Left lung (tissue), 10 donors: ENCODE measurements around the gene EN2. TPM values are rescaled to one million over a fixed set of nuclear protein-coding genes. Genes with fewer than 3 reads are reported as not detected.

Experiments
- ATAC-seq: fragments of 200-7000 bp; cut with Tn5 transposase; one replicate; pipeline ENCODE4 v1.9.1; 2020; ENCODE audit warnings: moderate library complexity
- DNase-seq, 4 donors: peaks; one replicate each; pipeline ENCODE4 v3.0.0-alpha.2; 2013 to 2020
- H3K27ac ChIP-seq, 2 donors: fragments of 200-600 bp; sonication (generic) in 1 of 2; one replicate each; pipeline versions ENCODE4 v1.5.0 to v1.8.0; 2020 to 2021
- H3K27me3 ChIP-seq, 2 donors: fragments of 200-600 bp; sonication (generic) in 1 of 2; one replicate each; pipeline versions ENCODE4 v1.5.0 to v1.8.0; 2020 to 2021
- H3K36me3 ChIP-seq, 2 donors: fragments of 200-600 bp; sonication (generic) in 1 of 2; one replicate each; pipeline versions ENCODE4 v1.5.0 to v1.8.0; 2020 to 2021
- H3K4me1 ChIP-seq, 2 donors: fragments of 200-600 bp; one replicate each; pipeline ENCODE4 v1.8.0; 2021
- H3K4me3 ChIP-seq, 2 donors: fragments of 200-600 bp; sonication (generic) in 1 of 2; one replicate each; pipeline versions ENCODE4 v1.5.0 to v1.8.0; 2020 to 2021; ENCODE audit warnings: mild to moderate bottlenecking in 1 of 2
- H3K9me3 ChIP-seq, 2 donors: fragments of 200-600 bp; sonication (generic) in 1 of 2; one replicate each; pipeline versions ENCODE4 v1.5.0 to v1.8.0; 2020 to 2021
- intact Hi-C, 2 donors: fragments of 100-400 bp; cut with DNase I; formaldehyde crosslinking; loops; one replicate each; pipeline versions ENCODE4 v1.11.2 to v1.14.2; 2022
- polyA plus RNA-seq, 6 donors: library from polyadenylated mRNA; unstranded; fragments of 120-200 nt; gene quantifications; one replicate each; pipeline ENCODE4 v1.2.1, GENCODE V29; 2013; ENCODE audit not compliant: insufficient read length in 6 of 6
- total RNA-seq, 2 donors: library from RNA; stranded (reverse); fragmentation: NEBNext Ultra II Directional; extraction: Animal tissue kit (Norgen Biotek cat#: 25700); gene quantifications; one replicate each; pipeline ENCODE4 v1.2.1, GENCODE V29; 2021
- TF ChIP-seq, protein P1 (sequence below), 2 donors: fragments of 200-600 bp; sonication (generic) in 1 of 2; IDR thresholded peaks; one replicate each; pipeline versions ENCODE4 v1.5.0 to v1.8.0; 2021; ENCODE audit warnings: antibody characterized with exemption in 2 of 2
- donor health status: DM: no; HTN: yes; CAD: no.
- donor health status: DM: no; HTN: no; CAD: no.

Gene EN2
- total and polyA plus RNA-seq, 8 donors, result not detected

- DNase-seq (peak in 1 of 4 donors; percentile 24), ATAC-seq (no peak)
- H3K27me3 ChIP-seq, result peaks cover 0 to 93% of the 10 kb centered on the region in 2 donors
- H3K4me3 ChIP-seq, result no peak overlapping the region
- H3K27ac ChIP-seq, result no peak overlapping the region
- intact Hi-C loops, result no loop called here
- no peaks in the 10 kb centered on the region for H3K9me3 ChIP-seq
- TF ChIP-seq, protein P1, sequence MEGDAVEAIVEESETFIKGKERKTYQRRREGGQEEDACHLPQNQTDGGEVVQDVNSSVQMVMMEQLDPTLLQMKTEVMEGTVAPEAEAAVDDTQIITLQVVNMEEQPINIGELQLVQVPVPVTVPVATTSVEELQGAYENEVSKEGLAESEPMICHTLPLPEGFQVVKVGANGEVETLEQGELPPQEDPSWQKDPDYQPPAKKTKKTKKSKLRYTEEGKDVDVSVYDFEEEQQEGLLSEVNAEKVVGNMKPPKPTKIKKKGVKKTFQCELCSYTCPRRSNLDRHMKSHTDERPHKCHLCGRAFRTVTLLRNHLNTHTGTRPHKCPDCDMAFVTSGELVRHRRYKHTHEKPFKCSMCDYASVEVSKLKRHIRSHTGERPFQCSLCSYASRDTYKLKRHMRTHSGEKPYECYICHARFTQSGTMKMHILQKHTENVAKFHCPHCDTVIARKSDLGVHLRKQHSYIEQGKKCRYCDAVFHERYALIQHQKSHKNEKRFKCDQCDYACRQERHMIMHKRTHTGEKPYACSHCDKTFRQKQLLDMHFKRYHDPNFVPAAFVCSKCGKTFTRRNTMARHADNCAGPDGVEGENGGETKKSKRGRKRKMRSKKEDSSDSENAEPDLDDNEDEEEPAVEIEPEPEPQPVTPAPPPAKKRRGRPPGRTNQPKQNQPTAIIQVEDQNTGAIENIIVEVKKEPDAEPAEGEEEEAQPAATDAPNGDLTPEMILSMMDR (IDR thresholded peaks at IDR 0.05), result no peak
- peaks cover 0 to 18% of the 10 kb centered on the region in 2 donors for H3K4me1 ChIP-seq
- H3K36me3 ChIP-seq, result no peaks in the 10 kb centered on the region
These were observed 30.7 kb downstream of the EN2 start for GRCh38 chr7:155488483-155489127.

GRCh38 chr7:155489158-155489840 lies 31.4 kb downstream of the EN2 start:
- no peak overlapping the region for H3K4me3 ChIP-seq
- DNase-seq (peak in 2 of 4 donors; percentile 27 to 64), ATAC-seq (no peak)
- H3K27ac ChIP-seq, result no peak overlapping the region
- H3K4me1 ChIP-seq, result peaks cover 0 to 18% of the 10 kb centered on the region in 2 donors
- H3K36me3 ChIP-seq, result no peaks in the 10 kb centered on the region
- intact Hi-C loops, result no loop called here
- TF ChIP-seq, protein P1 (IDR thresholded peaks at IDR 0.05), result no peak
- H3K27me3 ChIP-seq, result peaks cover 0 to 93% of the 10 kb centered on the region in 2 donors
- H3K9me3 ChIP-seq, result no peaks in the 10 kb centered on the region

- ATAC-seq, result peak; percentile 89
These were observed 32.1 kb downstream of the EN2 start for GRCh38 chr7:155489862-155490696.

DNA sequence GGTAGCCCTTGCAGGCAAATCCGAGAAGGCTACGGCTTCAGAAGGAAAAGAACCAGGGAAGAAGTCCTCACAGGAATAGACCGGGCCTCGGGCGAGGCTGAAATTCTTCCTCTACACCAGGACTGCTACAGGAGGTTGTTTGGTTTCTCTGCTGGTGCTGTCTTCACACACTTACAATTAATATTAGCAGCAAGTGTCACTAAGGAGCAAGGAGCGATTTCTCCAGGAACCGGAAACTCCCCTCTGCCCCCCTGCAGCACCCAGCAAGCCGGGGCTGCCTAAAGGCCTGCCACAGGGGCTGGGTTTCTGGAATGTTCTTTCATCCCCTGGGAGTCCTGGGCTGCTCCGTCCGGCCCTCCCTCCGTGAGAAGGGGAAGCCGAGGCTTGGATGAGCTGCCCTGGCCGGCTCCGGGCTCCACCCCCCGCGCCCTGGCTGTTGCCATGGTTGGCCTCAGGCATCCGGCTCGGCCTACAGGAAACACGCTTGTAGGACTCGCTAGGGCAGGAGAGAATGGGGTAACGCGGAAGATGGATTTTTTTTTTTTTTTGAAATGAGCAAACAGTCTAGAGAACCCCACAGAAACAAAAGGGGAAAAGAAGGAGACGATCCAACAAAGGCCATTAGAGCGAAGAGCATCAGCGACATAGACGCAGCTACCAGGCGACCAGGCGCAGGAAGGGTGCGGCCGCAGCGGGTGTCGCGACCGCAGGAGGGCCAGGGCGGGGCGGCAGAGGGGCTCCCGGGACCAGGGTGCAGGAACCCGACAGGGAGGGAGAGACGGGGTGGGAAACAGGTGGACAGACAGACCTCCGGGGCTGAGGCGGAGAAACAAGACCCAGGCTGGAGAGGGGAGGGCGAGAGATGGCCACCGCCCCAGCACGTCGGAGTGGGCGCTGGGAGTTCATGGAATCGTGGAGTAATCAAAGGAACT lies 33.0 kb downstream of the EN2 start:
- peak overlapping the region; percentile 39 to 50 for H3K4me3 ChIP-seq
- peaks cover 0 to 18% of the 10 kb centered on the region in 2 donors for H3K4me1 ChIP-seq
- H3K36me3 ChIP-seq, result no peaks in the 10 kb centered on the region
- DNase-seq, result peak in 2 of 4 donors; percentile 66 to 88
- peaks cover 0 to 92% of the 10 kb centered on the region in 2 donors for H3K27me3 ChIP-seq
- peak; percentile 92 for ATAC-seq
- intact Hi-C loops, result no loop called here
- H3K27ac ChIP-seq, result peak overlapping the region in 1 of 2 donors; percentile 23
- H3K9me3 ChIP-seq, result no peaks in the 10 kb centered on the region
- TF ChIP-seq, protein P1 (IDR thresholded peaks at IDR 0.05), result no peak

More at GRCh38 chr7:155489862-155490696, 32.1 kb downstream of the EN2 start:
- peaks cover 0 to 18% of the 10 kb centered on the region in 2 donors for H3K4me1 ChIP-seq
- no peak overlapping the region for H3K27ac ChIP-seq
- peaks cover 0 to 92% of the 10 kb centered on the region in 2 donors for H3K27me3 ChIP-seq
- TF ChIP-seq, protein P1 (IDR thresholded peaks at IDR 0.05), result no peak
- no peaks in the 10 kb centered on the region for H3K36me3 ChIP-seq
- peak overlapping the region; percentile 39 to 50 for H3K4me3 ChIP-seq
- no peaks in the 10 kb centered on the region for H3K9me3 ChIP-seq
- peak in 2 of 4 donors; percentile 40 to 81 for DNase-seq
- intact Hi-C loops, result no loop called here
